Breast epithelium (tissue), 4 donors: Measurements from ENCODE around the gene PIGV. TPM values are rescaled to one million over a fixed set of nuclear protein-coding genes. Genes with fewer than 3 reads are reported as not detected.

ENCODE experiments used
- DNase-seq, 2 donors: peaks; one replicate each; pipeline ENCODE4 v3.0.0-alpha.2; 2019; ENCODE audit warnings: low spot score in 2 of 2
- H3K27ac ChIP-seq, 2 donors: fragments of 200-600 bp; sonication (generic) in 1 of 2; one replicate each; pipeline ENCODE4 v1.5.1; 2016 to 2019; ENCODE audit warnings: mild to moderate bottlenecking in 1 of 2
- H3K27me3 ChIP-seq, 2 donors: fragments of 200-600 bp; sonication (generic) in 1 of 2; one replicate each; pipeline versions ENCODE4 v1.5.1 to v1.6.0; 2017 to 2019; ENCODE audit warnings: control low read depth in 1 of 2, mild to moderate bottlenecking in 1 of 2
- H3K36me3 ChIP-seq: fragments of 200-600 bp; one replicate; pipeline ENCODE4 v1.5.1; 2019
- H3K4me1 ChIP-seq, 2 donors: fragments of 200-600 bp; sonication (generic); one replicate each; pipeline ENCODE4 v1.5.1; 2016 to 2019; ENCODE audit warnings: control low read depth in 1 of 2
- H3K4me3 ChIP-seq, 3 donors: fragments of 200-600 bp; sonication (generic); 1 replicate in 2 of 3; 2 replicates in 1 of 3; pipeline ENCODE4 v1.5.1; 2016 to 2019; ENCODE audit warnings: mild to moderate bottlenecking in 3 of 3, moderate library complexity in 2 of 3
- H3K9me3 ChIP-seq, 2 donors: fragments of 200-600 bp; sonication (generic) in 1 of 2; one replicate each; pipeline ENCODE4 v1.5.1; 2016 to 2019; ENCODE audit warnings: control low read depth in 1 of 2
- POLR2A ChIP-seq: fragments of 450-650 bp; IDR thresholded peaks from one replicate; pipeline ENCODE4 v1.6.1; 2016; ENCODE audit warnings: antibody characterized with exemption, mild to moderate bottlenecking, moderate library complexity
- POLR2AphosphoS5 ChIP-seq, 3 donors: sonication (generic); formaldehyde crosslinking; IDR thresholded peaks; one replicate each; pipeline ENCODE4 v1.6.1; 2017; ENCODE audit warnings: antibody characterized with exemption in 3 of 3
- intact Hi-C: fragments of 100-400 bp; cut with DNase I; formaldehyde crosslinking; loops from one replicate; pipeline ENCODE4 v1.15.1; 2023; ENCODE audit warnings: low total_unique reads
- total RNA-seq, 3 donors: library from RNA; depleted of rRNA; stranded (reverse); fragments of >200 nt; gene quantifications; one replicate each; pipeline ENCODE4 v1.1.0, GENCODE V29; 2016
- TF ChIP-seq, protein P1 (sequence below), 3 donors: fragments of 450-650 bp; IDR thresholded peaks; one replicate each; pipeline ENCODE4 v1.5.1; 2016 to 2017; ENCODE audit warnings: antibody characterized with exemption in 3 of 3, mild to moderate bottlenecking in 3 of 3, moderate library complexity in 3 of 3

PIGV gene
- total RNA-seq, 3 donors from 2014 or later: 18.7 to 36.8 (median 29.7) TPM

GRCh38 chr1:26780344-26780957 is 7.3 kb upstream of the PIGV start:
- DNase-seq: no peak
- TF ChIP-seq POLR2AphosphoS5 (IDR thresholded peaks at IDR 0.05): no peak
- TF ChIP-seq, protein P1, sequence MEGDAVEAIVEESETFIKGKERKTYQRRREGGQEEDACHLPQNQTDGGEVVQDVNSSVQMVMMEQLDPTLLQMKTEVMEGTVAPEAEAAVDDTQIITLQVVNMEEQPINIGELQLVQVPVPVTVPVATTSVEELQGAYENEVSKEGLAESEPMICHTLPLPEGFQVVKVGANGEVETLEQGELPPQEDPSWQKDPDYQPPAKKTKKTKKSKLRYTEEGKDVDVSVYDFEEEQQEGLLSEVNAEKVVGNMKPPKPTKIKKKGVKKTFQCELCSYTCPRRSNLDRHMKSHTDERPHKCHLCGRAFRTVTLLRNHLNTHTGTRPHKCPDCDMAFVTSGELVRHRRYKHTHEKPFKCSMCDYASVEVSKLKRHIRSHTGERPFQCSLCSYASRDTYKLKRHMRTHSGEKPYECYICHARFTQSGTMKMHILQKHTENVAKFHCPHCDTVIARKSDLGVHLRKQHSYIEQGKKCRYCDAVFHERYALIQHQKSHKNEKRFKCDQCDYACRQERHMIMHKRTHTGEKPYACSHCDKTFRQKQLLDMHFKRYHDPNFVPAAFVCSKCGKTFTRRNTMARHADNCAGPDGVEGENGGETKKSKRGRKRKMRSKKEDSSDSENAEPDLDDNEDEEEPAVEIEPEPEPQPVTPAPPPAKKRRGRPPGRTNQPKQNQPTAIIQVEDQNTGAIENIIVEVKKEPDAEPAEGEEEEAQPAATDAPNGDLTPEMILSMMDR (IDR thresholded peaks at IDR 0.05): no peak
- no peak for TF ChIP-seq POLR2A
- Histone ChIP-seq H3K9me3 (no peaks in the 10 kb centered on the region), H3K4me1 (no peaks in the 10 kb centered on the region), H3K27ac (no peak overlapping the region), H3K36me3 (peaks cover 9% of the 10 kb centered on the region), H3K4me3 (no peak overlapping the region), H3K27me3 (no peaks in the 10 kb centered on the region)
- intact Hi-C loops: no loop called here

DNA sequence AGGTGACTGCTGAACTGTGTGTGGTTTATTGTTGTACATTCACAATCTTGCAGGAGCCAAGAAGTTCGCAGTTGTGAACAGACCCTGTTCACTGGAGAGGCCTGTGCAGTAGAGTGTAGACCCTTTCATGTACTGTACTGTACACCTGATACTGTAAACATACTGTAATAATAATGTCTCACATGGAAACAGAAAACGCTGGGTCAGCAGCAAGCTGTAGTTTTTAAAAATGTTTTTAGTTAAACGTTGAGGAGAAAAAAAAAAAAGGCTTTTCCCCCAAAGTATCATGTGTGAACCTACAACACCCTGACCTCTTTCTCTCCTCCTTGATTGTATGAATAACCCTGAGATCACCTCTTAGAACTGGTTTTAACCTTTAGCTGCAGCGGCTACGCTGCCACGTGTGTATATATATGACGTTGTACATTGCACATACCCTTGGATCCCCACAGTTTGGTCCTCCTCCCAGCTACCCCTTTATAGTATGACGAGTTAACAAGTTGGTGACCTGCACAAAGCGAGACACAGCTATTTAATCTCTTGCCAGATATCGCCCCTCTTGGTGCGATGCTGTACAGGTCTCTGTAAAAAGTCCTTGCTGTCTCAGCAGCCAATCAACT is 6.4 kb upstream of the PIGV start:
- no peak for DNase-seq
- TF ChIP-seq POLR2A (no peak), POLR2AphosphoS5 (IDR thresholded peaks at IDR 0.05) (no peak)
- TF ChIP-seq, protein P1 (IDR thresholded peaks at IDR 0.05): no peak
- Histone ChIP-seq H3K27me3 (no peaks in the 10 kb centered on the region), H3K4me1 (peaks cover 0 to 7% of the 10 kb centered on the region in 2 donors), H3K36me3 (peaks cover 9% of the 10 kb centered on the region), H3K9me3 (no peaks in the 10 kb centered on the region), H3K27ac (no peak overlapping the region), H3K4me3 (no peak overlapping the region)
- intact Hi-C loops: no loop called here

GRCh38 chr1:26782521-26783212 is 5.1 kb upstream of the PIGV start:
- intact Hi-C loops: no loop called here
- Histone ChIP-seq H3K4me3 (no peak overlapping the region), H3K4me1 (peaks cover 7 to 8% of the 10 kb centered on the region in 2 donors), H3K27ac (peak overlapping the region; percentile 28 to 59), H3K9me3 (no peaks in the 10 kb centered on the region), H3K36me3 (peaks cover 9% of the 10 kb centered on the region), H3K27me3 (no peaks in the 10 kb centered on the region)
- DNase-seq: no peak
- TF ChIP-seq POLR2AphosphoS5 (IDR thresholded peaks at IDR 0.05) (no peak), POLR2A (no peak)
- TF ChIP-seq, protein P1 (IDR thresholded peaks at IDR 0.05): no peak

- H3K27ac ChIP-seq: peak overlapping the region; percentile 59 to 70
- no peaks in the 10 kb centered on the region for H3K27me3 ChIP-seq
- no peaks in the 10 kb centered on the region for H3K9me3 ChIP-seq
- no peak for DNase-seq
- peaks cover 3% of the 10 kb centered on the region for H3K36me3 ChIP-seq
- no peak overlapping the region for H3K4me3 ChIP-seq
- intact Hi-C loops: no loop called here
- peaks cover 7 to 8% of the 10 kb centered on the region in 2 donors for H3K4me1 ChIP-seq
- no peak for TF ChIP-seq POLR2AphosphoS5 (IDR thresholded peaks at IDR 0.05)
- TF ChIP-seq, protein P1 (IDR thresholded peaks at IDR 0.05): no peak
- no peak for TF ChIP-seq POLR2A
Observed at GRCh38 chr1:26783646-26784022, 4.1 kb upstream of the PIGV start.
